T1000 (cell line): ENCODE data around the gene TMEM86B.
"Not testable (repeated sequence)": the region's sequence is repeated elsewhere in the genome, so short reads cannot be mapped to it uniquely, and the experiment has no call there.

Source experiments
- DNase-seq: peaks from one replicate; lab custom pipeline; 2025; ENCODE audit warnings: mixed read lengths; lab: John Stamatoyannopoulos, UW

TMEM86B gene

GRCh38 chr19:55241935-55242464, 13.4 kb upstream of the TMEM86B start:
- DNase-seq: no peak

GRCh38 chr19:55241143-55241934, 12.8 kb upstream of the TMEM86B start:
- DNase-seq: no peak

GRCh38 chr19:55240713-55241020, 12.1 kb upstream of the TMEM86B start:
- no peak for DNase-seq

GRCh38 chr19:55239004-55239403, 10.4 kb upstream of the TMEM86B start:
- no peak for DNase-seq

- DNase-seq: no peak
These were observed 9.5 kb upstream of the TMEM86B start for GRCh38 chr19:55238030-55238429.

GRCh38 chr19:55232986-55233385, 4.4 kb upstream of the TMEM86B start:
- no peak for DNase-seq

- no peak for DNase-seq
These were observed 3.7 kb upstream of the TMEM86B start for GRCh38 chr19:55232286-55232602.

GRCh38 chr19:55231391-55232285, 3.1 kb upstream of the TMEM86B start:
- no peak for DNase-seq

- no peak for DNase-seq
These were observed 2.2 kb upstream of the TMEM86B start for GRCh38 chr19:55230780-55231179.

- DNase-seq: no peak
These were observed 1.8 kb upstream of the TMEM86B start for GRCh38 chr19:55230329-55230728.

GRCh38 chr19:55229789-55230182, 1.2 kb upstream of the TMEM86B start:
- DNase-seq: no peak

GRCh38 chr19:55229145-55229788, 704 bp upstream of the TMEM86B start:
- DNase-seq: no peak

GRCh38 chr19:55228015-55228391, 560 bp downstream of the TMEM86B start:
- DNase-seq: no peak

- no peak for DNase-seq
These were observed 1.1 kb downstream of the TMEM86B start for GRCh38 chr19:55227241-55228014.

GRCh38 chr19:55226788-55227187, 1.8 kb downstream of the TMEM86B start:
- DNase-seq: no peak

- no peak for DNase-seq
These were observed 2.3 kb downstream of the TMEM86B start for GRCh38 chr19:55226273-55226672.

- no peak for DNase-seq
These were observed 3.1 kb downstream of the TMEM86B start for GRCh38 chr19:55225415-55225958.

GRCh38 chr19:55224679-55225414, 3.7 kb downstream of the TMEM86B start:
- not testable (repeated sequence) for DNase-seq

GRCh38 chr19:55224038-55224665, 4.4 kb downstream of the TMEM86B start:
- DNase-seq: no peak

- DNase-seq: no peak
These were observed 5.1 kb downstream of the TMEM86B start for GRCh38 chr19:55223291-55224037.
